Naive B cell (primary cell): ENCODE measurements around the gene AIPL1. TPM values are rescaled to one million over a fixed set of nuclear protein-coding genes. Genes with fewer than 3 reads are reported as not detected.

Source experiments
- ATAC-seq, 2 donors: fragments of 150-1000 bp; cut with Tn5 transposase; 2 replicates each; pipeline ENCODE4 v1.10.0; 2021; ENCODE audit warnings: low read depth in 2 of 2, mild to moderate bottlenecking in 2 of 2, moderate library complexity in 2 of 2
- DNase-seq: peaks from one replicate; pipeline ENCODE4 v3.0.0; 2022
- H3K27ac Mint-ChIP-seq, 6 donors: one replicate each; pipeline ENCODE4 v1.8.0; 2020 to 2022; ENCODE audit warnings: mild to moderate bottlenecking in 6 of 6, mixed read lengths in 6 of 6, moderate library complexity in 5 of 6, inconsistent platforms in 2 of 6
- H3K27me3 Mint-ChIP-seq, 3 donors: one replicate each; pipeline ENCODE4 v1.8.0; 2021 to 2022; ENCODE audit warnings: mixed read lengths in 3 of 3, mild to moderate bottlenecking in 1 of 3
- H3K36me3 Mint-ChIP-seq, 2 donors: one replicate each; pipeline ENCODE4 v1.8.0; 2020 to 2022; ENCODE audit warnings: mixed read lengths in 2 of 2, inconsistent platforms in 1 of 2, mild to moderate bottlenecking in 1 of 2
- H3K4me1 Mint-ChIP-seq, 3 donors: one replicate each; pipeline ENCODE4 v1.8.0; 2020 to 2022; ENCODE audit warnings: mixed read lengths in 3 of 3, inconsistent platforms in 1 of 3, mild to moderate bottlenecking in 1 of 3, moderate library complexity in 1 of 3
- H3K4me3 Mint-ChIP-seq, 8 donors: one replicate each; pipeline ENCODE4 v1.8.0; 2020 to 2022; ENCODE audit warnings: mild to moderate bottlenecking in 8 of 8, mixed read lengths in 8 of 8, moderate library complexity in 8 of 8, inconsistent platforms in 2 of 8
- H3K9me3 Mint-ChIP-seq, 7 donors: one replicate each; pipeline ENCODE4 v1.8.0; 2020 to 2022; ENCODE audit warnings: mixed read lengths in 7 of 7, mild to moderate bottlenecking in 5 of 7, inconsistent platforms in 2 of 7, moderate library complexity in 1 of 7
- polyA plus RNA-seq, 6 donors: library from polyadenylated mRNA; unstranded; fragments of 300-500 nt; fragmentation: Illumina TruSeq; gene quantifications; one replicate each; pipeline ENCODE4 v1.2.3, GENCODE V29; 2021; ENCODE audit warnings: low read depth in 6 of 6

The AIPL1 gene
- polyA plus RNA-seq, 6 donors from 2014 or later = not detected

DNA sequence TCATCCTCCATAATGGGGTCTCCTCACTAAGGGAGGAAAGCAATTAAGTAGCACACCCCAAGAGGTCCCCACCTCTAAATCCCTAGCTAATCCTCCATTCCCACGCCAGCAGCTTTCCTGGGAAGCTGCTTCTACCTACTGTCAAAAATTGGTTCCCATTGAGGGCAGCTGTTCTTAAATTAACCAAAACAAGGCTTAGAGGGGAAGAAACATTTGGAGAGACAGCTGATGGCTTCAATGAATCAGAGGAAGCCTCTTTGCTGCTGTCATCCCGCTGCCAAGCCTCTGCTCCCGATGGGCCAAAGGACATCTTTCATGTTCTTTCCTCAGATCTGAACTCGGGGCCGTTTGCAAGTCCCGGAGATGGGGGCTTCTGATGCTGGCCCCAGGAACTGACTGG is 26.6 kb downstream of the AIPL1 start:
- DNase-seq = no peak
- ATAC-seq = no peak
- H3K27ac Mint-ChIP-seq = no peak overlapping the region
- no peak overlapping the region for H3K4me3 Mint-ChIP-seq
- H3K9me3 Mint-ChIP-seq = peaks cover 0 to 2% (median 0%) of the 10 kb centered on the region in 7 donors
- H3K4me1 Mint-ChIP-seq = no peaks in the 10 kb centered on the region
- no peaks in the 10 kb centered on the region for H3K36me3 Mint-ChIP-seq
- H3K27me3 Mint-ChIP-seq = peaks cover 27 to 42% (median 37%) of the 10 kb centered on the region in 3 donors

DNA sequence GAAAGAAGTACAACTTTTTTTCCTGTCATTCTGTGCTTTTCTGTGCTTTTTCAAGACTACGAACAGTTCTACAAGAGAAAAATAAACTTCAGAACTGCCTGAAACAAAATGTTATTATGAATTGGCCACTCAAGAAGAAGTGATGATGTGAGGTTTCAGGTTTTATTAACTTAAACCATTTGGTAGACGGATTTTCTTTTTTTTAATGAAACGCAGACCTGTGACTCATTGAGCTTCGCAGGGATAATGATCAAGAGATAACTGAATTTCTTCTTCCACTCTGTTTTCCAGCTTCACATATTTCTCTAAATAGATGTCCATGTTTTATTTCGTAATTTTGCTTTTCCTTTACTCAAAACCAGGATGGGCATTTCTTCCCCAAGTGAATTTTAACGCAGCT is 32.7 kb downstream of the AIPL1 start:
- no peaks in the 10 kb centered on the region for H3K36me3 Mint-ChIP-seq
- no peaks in the 10 kb centered on the region for H3K4me1 Mint-ChIP-seq
- peaks cover 0 to 15% (median 3%) of the 10 kb centered on the region in 7 donors for H3K9me3 Mint-ChIP-seq
- ATAC-seq (no peak), DNase-seq (no peak)
- no peak overlapping the region for H3K4me3 Mint-ChIP-seq
- no peak overlapping the region for H3K27ac Mint-ChIP-seq
- H3K27me3 Mint-ChIP-seq = peaks cover 21 to 36% (median 27%) of the 10 kb centered on the region in 3 donors

DNA sequence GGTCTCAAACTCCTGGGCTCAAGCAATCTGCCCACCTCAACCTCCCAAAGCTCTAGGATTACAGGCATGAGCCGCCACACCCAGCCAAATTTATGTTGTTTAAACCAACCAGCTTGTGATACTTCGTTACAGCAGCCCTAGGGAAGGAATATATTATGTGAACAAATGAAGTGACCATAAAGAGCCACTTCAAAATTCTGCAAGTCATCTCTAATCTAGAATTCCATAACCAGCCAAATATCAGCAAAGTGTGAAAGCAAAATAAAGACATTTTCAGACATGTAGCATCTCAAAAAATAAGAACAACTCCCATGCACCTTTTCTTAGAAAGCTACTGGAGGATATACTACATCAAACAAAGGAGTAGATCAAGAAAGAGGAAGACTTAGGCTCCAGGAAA is 36.0 kb downstream of the AIPL1 start:
- Mint-ChIP-seq H3K4me1 (no peaks in the 10 kb centered on the region), H3K36me3 (no peaks in the 10 kb centered on the region), H3K9me3 (peaks cover 1 to 23% (median 5%) of the 10 kb centered on the region in 7 donors), H3K4me3 (no peak overlapping the region), H3K27ac (peak overlapping the region in 1 of 6 donors; percentile 47), H3K27me3 (peaks cover 19 to 40% (median 26%) of the 10 kb centered on the region in 3 donors)
- DNase-seq = no peak
- no peak for ATAC-seq

- no peak for DNase-seq
- H3K27ac Mint-ChIP-seq = no peak overlapping the region
- no peak for ATAC-seq
- H3K9me3 Mint-ChIP-seq = peaks cover 1 to 31% (median 5%) of the 10 kb centered on the region in 7 donors
- no peaks in the 10 kb centered on the region for H3K4me1 Mint-ChIP-seq
- H3K27me3 Mint-ChIP-seq = peaks cover 21 to 45% (median 40%) of the 10 kb centered on the region in 3 donors
- H3K4me3 Mint-ChIP-seq = no peak overlapping the region
- H3K36me3 Mint-ChIP-seq = no peaks in the 10 kb centered on the region
Observed at GRCh38 chr17:6394055-6394606, 40.8 kb downstream of the AIPL1 start.

DNA sequence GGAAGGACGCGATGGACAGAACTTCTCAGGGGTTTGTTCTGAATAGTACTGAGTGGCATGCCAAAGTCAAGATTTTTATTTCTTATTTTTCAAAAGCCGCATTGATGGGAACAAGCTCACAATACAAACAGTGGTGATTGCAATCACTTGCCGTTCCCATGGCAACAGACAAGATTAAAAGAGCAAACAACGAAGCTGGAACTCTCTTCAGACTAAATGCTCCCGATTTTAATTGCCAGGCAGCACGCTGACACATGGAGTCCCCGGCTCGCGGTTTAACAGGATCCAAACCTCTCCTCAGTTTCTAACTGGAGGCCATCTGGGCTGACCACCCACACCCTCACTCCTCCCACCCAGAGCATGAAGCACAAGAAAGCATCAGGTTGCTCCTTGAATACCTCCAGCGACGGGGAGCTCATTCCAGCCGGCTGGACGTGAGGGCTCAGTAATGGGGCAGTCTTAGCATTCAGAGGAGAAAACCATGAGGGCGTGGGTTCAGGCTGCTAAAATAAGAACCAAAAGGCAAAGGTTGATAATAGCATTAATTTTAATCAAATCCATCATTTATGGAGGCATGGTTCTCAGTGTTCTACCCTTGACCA is 41.5 kb downstream of the AIPL1 start:
- H3K27ac Mint-ChIP-seq = no peak overlapping the region
- peaks cover 21 to 44% (median 37%) of the 10 kb centered on the region in 3 donors for H3K27me3 Mint-ChIP-seq
- no peaks in the 10 kb centered on the region for H3K36me3 Mint-ChIP-seq
- ATAC-seq (no peak), DNase-seq (no peak)
- H3K4me3 Mint-ChIP-seq = no peak overlapping the region
- peaks cover 0 to 25% (median 5%) of the 10 kb centered on the region in 7 donors for H3K9me3 Mint-ChIP-seq
- no peaks in the 10 kb centered on the region for H3K4me1 Mint-ChIP-seq

GRCh38 chr17:6392609-6393350 is 42.1 kb downstream of the AIPL1 start:
- Mint-ChIP-seq H3K4me1 (no peaks in the 10 kb centered on the region), H3K27ac (no peak overlapping the region)

DNA sequence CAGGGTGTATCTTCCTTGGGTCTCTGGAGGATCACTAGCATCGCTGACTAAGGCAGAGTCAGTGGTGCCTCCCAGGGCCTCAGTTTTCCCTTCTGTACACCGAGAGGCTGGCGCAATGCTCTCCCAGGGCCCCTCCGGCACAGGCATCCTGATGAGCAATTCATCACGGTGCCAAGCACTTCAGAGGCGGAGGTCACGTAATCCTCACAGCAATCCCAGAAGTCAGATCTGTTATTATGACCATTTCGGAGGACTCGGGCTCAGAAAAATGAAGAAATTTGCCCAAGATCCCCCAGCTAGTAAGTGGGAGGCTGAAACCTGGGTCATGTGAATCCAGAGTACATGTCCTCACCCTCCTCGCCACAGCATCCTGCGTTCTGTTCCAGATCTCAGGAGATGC is 46.5 kb downstream of the AIPL1 start:
- Mint-ChIP-seq H3K27ac (no peak overlapping the region), H3K9me3 (peaks cover 0 to 10% (median 0%) of the 10 kb centered on the region in 7 donors), H3K4me1 (no peaks in the 10 kb centered on the region), H3K36me3 (no peaks in the 10 kb centered on the region), H3K27me3 (peaks cover 9 to 25% (median 18%) of the 10 kb centered on the region in 3 donors), H3K4me3 (no peak overlapping the region)
- no peak for ATAC-seq
- no peak for DNase-seq

More at GRCh38 chr17:6392609-6393350, 42.1 kb downstream of the AIPL1 start:
- Mint-ChIP-seq H3K9me3 (peaks cover 0 to 18% (median 4%) of the 10 kb centered on the region in 7 donors), H3K27me3 (peaks cover 17 to 39% (median 37%) of the 10 kb centered on the region in 3 donors), H3K36me3 (no peaks in the 10 kb centered on the region), H3K4me3 (no peak overlapping the region)
- DNase-seq (no peak), ATAC-seq (no peak)

DNA sequence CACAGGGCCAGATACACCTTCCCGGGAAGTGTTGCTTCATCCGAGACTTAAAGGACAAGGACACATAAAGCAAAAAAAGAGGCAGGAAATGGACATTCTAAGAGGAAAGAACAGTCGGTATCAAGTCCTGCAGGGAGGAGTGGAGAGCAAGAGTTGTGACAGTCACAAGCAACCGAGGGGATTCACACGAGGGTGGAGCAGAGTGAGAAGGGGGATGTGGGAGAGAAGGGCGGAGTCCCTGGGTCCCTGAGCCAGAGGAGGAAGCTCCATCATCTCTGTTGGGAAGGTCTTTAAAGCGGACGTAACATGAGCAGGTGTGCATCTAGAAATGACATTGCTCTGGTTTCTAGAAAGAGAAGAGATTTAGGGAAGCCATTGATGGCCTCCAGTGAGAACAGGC is 47.1 kb downstream of the AIPL1 start:
- H3K36me3 Mint-ChIP-seq = no peaks in the 10 kb centered on the region
- no peaks in the 10 kb centered on the region for H3K4me1 Mint-ChIP-seq
- ATAC-seq = no peak
- no peak overlapping the region for H3K27ac Mint-ChIP-seq
- DNase-seq = no peak
- H3K27me3 Mint-ChIP-seq = peaks cover 3 to 25% (median 18%) of the 10 kb centered on the region in 3 donors
- no peak overlapping the region for H3K4me3 Mint-ChIP-seq
- peaks cover 0 to 10% (median 0%) of the 10 kb centered on the region in 7 donors for H3K9me3 Mint-ChIP-seq

DNA sequence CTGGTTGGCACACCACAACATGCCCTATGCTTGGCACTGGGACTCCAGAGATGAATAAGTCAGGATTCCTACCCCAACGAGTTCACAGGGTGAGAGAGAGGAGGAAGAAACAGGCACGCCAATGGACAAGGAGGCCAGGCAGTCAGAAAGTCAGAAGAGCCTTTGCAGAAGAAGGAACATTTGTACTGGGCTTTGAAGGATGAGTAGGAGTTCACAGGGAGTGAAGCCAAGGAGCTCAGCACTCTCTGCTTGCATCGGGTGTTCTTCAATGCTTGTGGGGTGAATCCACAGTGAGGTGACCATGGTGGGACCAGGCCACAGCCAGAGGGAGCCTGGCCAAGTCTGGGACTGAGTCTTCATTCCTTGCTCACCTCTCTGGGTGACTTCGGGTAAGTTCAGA is 47.5 kb downstream of the AIPL1 start:
- DNase-seq (no peak), ATAC-seq (no peak)
- Mint-ChIP-seq H3K4me3 (no peak overlapping the region), H3K9me3 (peaks cover 0 to 10% (median 0%) of the 10 kb centered on the region in 7 donors), H3K36me3 (no peaks in the 10 kb centered on the region), H3K27ac (no peak overlapping the region), H3K4me1 (no peaks in the 10 kb centered on the region), H3K27me3 (peaks cover 0 to 24% (median 18%) of the 10 kb centered on the region in 3 donors)

DNA sequence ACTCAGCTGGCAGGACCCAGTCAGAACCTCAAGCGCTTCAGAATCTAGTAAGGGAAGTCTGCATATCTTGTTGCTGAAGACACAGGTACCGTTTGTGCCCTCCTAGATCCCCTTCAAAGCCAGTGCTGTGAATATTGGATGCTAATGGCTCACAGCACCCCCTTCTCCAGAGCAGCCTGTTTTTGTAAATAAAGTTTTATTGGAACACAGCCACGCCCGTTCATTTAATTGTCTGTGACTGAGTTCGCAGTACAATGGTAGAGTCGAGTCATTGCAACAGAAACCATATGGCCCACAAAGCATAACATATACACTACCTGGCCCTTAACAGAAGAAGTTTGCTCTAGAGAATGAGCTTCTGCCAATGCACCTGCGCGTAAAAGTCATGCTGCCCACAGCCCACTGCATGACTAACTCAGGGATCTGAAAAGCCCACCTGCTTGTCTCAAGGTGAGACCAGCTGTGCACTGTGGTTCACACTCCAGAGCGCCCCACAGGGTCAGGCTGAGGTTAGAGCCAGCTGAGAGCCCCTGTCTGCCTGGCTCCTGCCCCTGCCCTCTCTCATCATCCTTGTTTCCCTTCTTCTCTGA is 48.8 kb downstream of the AIPL1 start:
- no peaks in the 10 kb centered on the region for H3K36me3 Mint-ChIP-seq
- peaks cover 0 to 9% (median 0%) of the 10 kb centered on the region in 7 donors for H3K9me3 Mint-ChIP-seq
- DNase-seq (no peak), ATAC-seq (no peak)
- peaks cover 10 to 32% (median 18%) of the 10 kb centered on the region in 3 donors for H3K27me3 Mint-ChIP-seq
- H3K4me1 Mint-ChIP-seq = no peaks in the 10 kb centered on the region
- no peak overlapping the region for H3K27ac Mint-ChIP-seq
- no peak overlapping the region for H3K4me3 Mint-ChIP-seq

- Mint-ChIP-seq H3K27ac (no peak overlapping the region), H3K9me3 (peaks cover 0 to 3% (median 0%) of the 10 kb centered on the region in 7 donors), H3K36me3 (no peaks in the 10 kb centered on the region), H3K27me3 (peaks cover 10 to 42% (median 29%) of the 10 kb centered on the region in 3 donors), H3K4me1 (no peaks in the 10 kb centered on the region), H3K4me3 (no peak overlapping the region)
- DNase-seq = no peak
- no peak for ATAC-seq
Observed at GRCh38 chr17:6384481-6384880, 50.4 kb downstream of the AIPL1 start.

DNA sequence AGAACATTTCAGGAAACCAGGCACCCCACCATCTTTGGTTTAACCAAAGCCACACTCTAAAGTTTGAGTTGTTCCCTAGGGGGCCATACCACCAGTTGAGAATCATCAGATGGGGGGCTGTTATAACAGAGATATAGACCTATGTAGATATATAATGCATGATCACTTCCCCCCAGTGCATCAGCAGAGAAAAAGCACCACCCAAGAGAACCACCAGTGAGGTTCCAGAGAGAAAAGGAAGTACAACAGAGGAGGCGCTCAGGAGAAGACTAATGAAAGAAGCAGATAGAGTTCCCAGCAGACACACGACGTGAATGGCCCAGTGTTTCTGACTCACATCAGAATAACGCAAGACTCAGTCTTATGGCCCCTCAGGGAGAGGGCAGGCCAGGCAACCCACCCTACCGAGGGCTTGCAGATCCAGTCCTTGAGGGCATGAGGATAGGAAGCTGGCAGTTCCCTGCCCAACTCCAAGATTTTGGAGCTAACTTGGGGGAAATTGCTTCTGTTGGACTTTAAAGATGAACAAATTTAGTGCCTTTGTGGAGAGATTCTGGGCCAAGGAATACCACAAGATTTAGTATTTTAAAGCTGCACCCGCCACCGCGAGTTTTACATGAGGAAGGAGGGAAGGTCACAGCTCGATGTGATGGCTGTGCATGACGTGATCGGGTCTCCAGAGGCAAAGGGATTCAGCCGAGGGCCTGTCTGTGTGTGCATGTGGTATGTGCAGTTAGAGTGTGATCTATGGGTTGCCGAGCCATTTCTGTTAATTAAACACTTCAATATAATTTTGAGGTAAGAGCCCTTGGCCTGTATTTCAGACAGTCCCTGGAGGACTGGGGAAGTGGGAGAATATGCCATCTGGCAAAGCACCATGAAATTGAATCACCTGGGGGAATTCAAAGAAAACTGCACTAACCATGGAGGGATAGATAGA is 53.1 kb downstream of the AIPL1 start:
- ATAC-seq (no peak), DNase-seq (no peak)
- H3K27ac Mint-ChIP-seq = no peak overlapping the region
- no peaks in the 10 kb centered on the region for H3K36me3 Mint-ChIP-seq
- H3K27me3 Mint-ChIP-seq = peaks cover 24 to 62% (median 48%) of the 10 kb centered on the region in 3 donors
- H3K4me3 Mint-ChIP-seq = no peak overlapping the region
- no peaks in the 10 kb centered on the region for H3K4me1 Mint-ChIP-seq
- peaks cover 0 to 22% (median 2%) of the 10 kb centered on the region in 7 donors for H3K9me3 Mint-ChIP-seq
